ENCODE measurements around the gene GTF3C4. TPM values are rescaled to one million over a fixed set of nuclear protein-coding genes. Genes with fewer than 3 reads are reported as not detected.

The GTF3C4 gene
- total and polyA plus RNA-seq, 2 experiments from 2014 or later: 4.9 to 13.0 TPM

GRCh38 chr9:132731230-132731629 lies 61.0 kb downstream of the GTF3C4 start:
- H3K27ac ChIP-seq: no peak overlapping the region
- H4K20me1 ChIP-seq (ENCODE audit: insufficient read depth): no peaks in the 10 kb centered on the region
- H3K4me1 ChIP-seq (ENCODE audit: insufficient read depth): no peaks in the 10 kb centered on the region
- in situ Hi-C loops (cut with MboI): no loop called here
- no peak for DNase-seq
- TF ChIP-seq EZH2 (IDR thresholded peaks at IDR 0.05; ENCODE audit: insufficient read depth, poor library complexity, severe bottlenecking) (no peak), EZH2phosphoT487 (IDR thresholded peaks at IDR 0.05; ENCODE audit: insufficient read depth, low read depth) (no peak)
- H3K36me3 ChIP-seq (ENCODE audit: low read depth): no peaks in the 10 kb centered on the region
- no peak overlapping the region for H3K4me2 ChIP-seq (ENCODE audit: unreplicated experiment)
- no peaks in the 10 kb centered on the region for H3F3A ChIP-seq (ENCODE audit: insufficient read depth)
- H3K9ac ChIP-seq: no peak overlapping the region
- H3K27me3 ChIP-seq (replicated peaks; ENCODE audit: insufficient read depth): peaks cover 24% of the 10 kb centered on the region
- WGBS, 2 experiments (ENCODE audit: low coverage in 1 of 2, low lambda C conversion rate in 2 of 2, missing lambda C conversion rate in 2 of 2): 69 to 75% methylated on average over 3 of the region's 3 CpGs
- H3K9me2 ChIP-seq (ENCODE audit: insufficient read depth): no peaks in the 10 kb centered on the region
- no peak overlapping the region for H3K4me3 ChIP-seq
- H2AFZ ChIP-seq: no peak overlapping the region
- no peaks in the 10 kb centered on the region for H3K9me3 ChIP-seq (ENCODE audit: low read depth)
- no peaks in the 10 kb centered on the region for H3K79me2 ChIP-seq (ENCODE audit: insufficient read depth)

GRCh38 chr9:132732326-132733259 lies 62.3 kb downstream of the GTF3C4 start:
- no peaks in the 10 kb centered on the region for H3K9me2 ChIP-seq (ENCODE audit: insufficient read depth)
- no peaks in the 10 kb centered on the region for H3K4me1 ChIP-seq (ENCODE audit: insufficient read depth)
- H3K9ac ChIP-seq: no peak overlapping the region
- peaks cover 22% of the 10 kb centered on the region for H3K27me3 ChIP-seq (replicated peaks; ENCODE audit: insufficient read depth)
- WGBS, 2 experiments (ENCODE audit: low coverage in 1 of 2, low lambda C conversion rate in 2 of 2, missing lambda C conversion rate in 2 of 2): 36 to 37% methylated on average over 17 of the region's 17 CpGs
- H3K4me3 ChIP-seq: no peak overlapping the region
- peak overlapping the region; percentile 57 for H2AFZ ChIP-seq
- H3F3A ChIP-seq (ENCODE audit: insufficient read depth): no peaks in the 10 kb centered on the region
- in situ Hi-C loops (cut with MboI): no loop called here
- no peaks in the 10 kb centered on the region for H3K9me3 ChIP-seq (ENCODE audit: low read depth)
- no peak overlapping the region for H3K4me2 ChIP-seq (ENCODE audit: unreplicated experiment)
- no peak for TF ChIP-seq EZH2 (IDR thresholded peaks at IDR 0.05; ENCODE audit: insufficient read depth, poor library complexity, severe bottlenecking)
- no peak for TF ChIP-seq EZH2phosphoT487 (IDR thresholded peaks at IDR 0.05; ENCODE audit: insufficient read depth, low read depth)
- no peaks in the 10 kb centered on the region for H3K36me3 ChIP-seq (ENCODE audit: low read depth)
- peak; percentile 7 for DNase-seq
- no peaks in the 10 kb centered on the region for H4K20me1 ChIP-seq (ENCODE audit: insufficient read depth)
- H3K79me2 ChIP-seq (ENCODE audit: insufficient read depth): no peaks in the 10 kb centered on the region
- H3K27ac ChIP-seq: no peak overlapping the region

GRCh38 chr9:132733260-132733815 lies 63.1 kb downstream of the GTF3C4 start:
- H3K4me2 ChIP-seq (ENCODE audit: unreplicated experiment): no peak overlapping the region
- H3K9ac ChIP-seq: no peak overlapping the region
- peak overlapping the region; percentile 57 for H2AFZ ChIP-seq
- H3K36me3 ChIP-seq (ENCODE audit: low read depth): no peaks in the 10 kb centered on the region
- H4K20me1 ChIP-seq (ENCODE audit: insufficient read depth): no peaks in the 10 kb centered on the region
- no peak overlapping the region for H3K4me3 ChIP-seq
- H3K79me2 ChIP-seq (ENCODE audit: insufficient read depth): no peaks in the 10 kb centered on the region
- no peaks in the 10 kb centered on the region for H3F3A ChIP-seq (ENCODE audit: insufficient read depth)
- DNase-seq: peak; percentile 36
- no peak for TF ChIP-seq EZH2 (IDR thresholded peaks at IDR 0.05; ENCODE audit: insufficient read depth, poor library complexity, severe bottlenecking)
- TF ChIP-seq EZH2phosphoT487 (IDR thresholded peaks at IDR 0.05; ENCODE audit: insufficient read depth, low read depth): no peak
- 10 to 12% methylated on average over 22 of the region's 22 CpGs for WGBS, 2 experiments (ENCODE audit: low coverage in 1 of 2, low lambda C conversion rate in 2 of 2, missing lambda C conversion rate in 2 of 2)
- in situ Hi-C loops (cut with MboI): no loop called here
- H3K9me2 ChIP-seq (ENCODE audit: insufficient read depth): no peaks in the 10 kb centered on the region
- peaks cover 24% of the 10 kb centered on the region for H3K27me3 ChIP-seq (replicated peaks; ENCODE audit: insufficient read depth)
- no peaks in the 10 kb centered on the region for H3K4me1 ChIP-seq (ENCODE audit: insufficient read depth)
- H3K9me3 ChIP-seq (ENCODE audit: low read depth): no peaks in the 10 kb centered on the region
- no peak overlapping the region for H3K27ac ChIP-seq

GRCh38 chr9:132739710-132740310 lies 69.5 kb downstream of the GTF3C4 start:
- H3K4me1 ChIP-seq (ENCODE audit: insufficient read depth): no peaks in the 10 kb centered on the region
- H4K20me1 ChIP-seq (ENCODE audit: insufficient read depth): no peaks in the 10 kb centered on the region
- H3K9me2 ChIP-seq (ENCODE audit: insufficient read depth): no peaks in the 10 kb centered on the region
- H3K9me3 ChIP-seq (ENCODE audit: low read depth): no peaks in the 10 kb centered on the region
- no peaks in the 10 kb centered on the region for H3K79me2 ChIP-seq (ENCODE audit: insufficient read depth)
- no peak overlapping the region for H3K27ac ChIP-seq
- H3F3A ChIP-seq (ENCODE audit: insufficient read depth): no peaks in the 10 kb centered on the region
- WGBS, 2 experiments (ENCODE audit: low coverage in 1 of 2, low lambda C conversion rate in 2 of 2, missing lambda C conversion rate in 2 of 2): 72 to 79% methylated on average over 9 of the region's 9 CpGs
- no peak overlapping the region for H3K9ac ChIP-seq
- H3K27me3 ChIP-seq (replicated peaks; ENCODE audit: insufficient read depth): peaks cover 35% of the 10 kb centered on the region
- H2AFZ ChIP-seq: no peak overlapping the region
- H3K4me3 ChIP-seq: no peak overlapping the region
- H3K4me2 ChIP-seq (ENCODE audit: unreplicated experiment): no peak overlapping the region
- in situ Hi-C loops (cut with MboI): no loop called here
- DNase-seq: no peak
- no peak for TF ChIP-seq EZH2 (IDR thresholded peaks at IDR 0.05; ENCODE audit: insufficient read depth, poor library complexity, severe bottlenecking)
- TF ChIP-seq EZH2phosphoT487 (IDR thresholded peaks at IDR 0.05; ENCODE audit: insufficient read depth, low read depth): no peak
- no peaks in the 10 kb centered on the region for H3K36me3 ChIP-seq (ENCODE audit: low read depth)

All from GM23248 (cell line).